Adrenal gland (tissue), 5 donors: Measurements from ENCODE around the gene PLA2G2E.

Experiments
- CTCF ChIP-seq, 6 experiments: fragments of 450-650 bp in 4 of 6; fragments of 200-600 bp in 2 of 6; sonication (generic) in 1 of 6; IDR thresholded peaks; 1 replicate in 5 of 6; 2 replicates in 1 of 6; pipeline versions ENCODE4 v1.5.1 to v1.8.0; 2016 to 2021; ENCODE audit warnings: antibody characterized with exemption in 6 of 6, mild to moderate bottlenecking in 2 of 6, moderate library complexity in 1 of 6
- POLR2A ChIP-seq, 2 donors: fragments of 450-650 bp; IDR thresholded peaks; one replicate each; pipeline ENCODE4 v1.6.1; 2017; ENCODE audit warnings: antibody characterized with exemption in 2 of 2, mild to moderate bottlenecking in 2 of 2, moderate library complexity in 1 of 2
- donor health status: DM: no; HTN: no; CAD: no.

- TF ChIP-seq CTCF (IDR thresholded peaks at IDR 0.05) (no peak), POLR2A (IDR thresholded peaks at IDR 0.05) (no peak)
These were observed 16.0 kb downstream of the PLA2G2E start for GRCh38 chr1:19907456-19907855.
